ENCODE measurements around the gene DNM1L.
A peak's percentile ranks its signal among the peaks of the same experiment; 100 is the strongest.

Gene DNM1L

GRCh38 chr12:32679091-32679919, at the start of gene DNM1L:
Gene DNM1L, plus strand, starts transcription at chr12:32679301. Its CDS starts 63 bp downstream, at chr12:32679364.
- DNase-seq (ENCODE audit: low read depth): peak; percentile 86

- no peak for DNase-seq (ENCODE audit: low read depth)
Observed at GRCh38 chr12:32641287-32641901, 37.7 kb upstream of the DNM1L start.

DNA sequence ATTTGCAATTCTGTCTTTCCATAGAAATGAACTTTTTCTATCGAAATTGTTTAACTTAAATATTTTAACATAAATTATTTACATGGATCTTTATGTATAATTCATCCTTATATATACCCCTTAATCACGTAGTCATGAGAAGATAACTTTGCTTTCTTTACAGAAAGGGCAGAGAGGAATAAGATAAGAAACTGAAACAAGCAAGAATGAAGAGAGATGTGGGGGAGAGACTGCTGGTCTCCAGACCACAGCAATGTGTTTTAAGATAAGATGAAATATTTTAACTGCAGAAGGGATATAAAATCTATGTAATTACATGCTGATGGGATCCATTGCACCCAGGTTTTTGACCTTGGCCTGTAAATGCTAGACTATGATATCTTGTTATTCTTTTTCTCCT, 34.7 kb upstream of the DNM1L start:
- no peak for DNase-seq (ENCODE audit: low read depth)

- DNase-seq (ENCODE audit: low read depth): no peak
Observed at GRCh38 chr12:32647275-32647674, 31.8 kb upstream of the DNM1L start.

DNA sequence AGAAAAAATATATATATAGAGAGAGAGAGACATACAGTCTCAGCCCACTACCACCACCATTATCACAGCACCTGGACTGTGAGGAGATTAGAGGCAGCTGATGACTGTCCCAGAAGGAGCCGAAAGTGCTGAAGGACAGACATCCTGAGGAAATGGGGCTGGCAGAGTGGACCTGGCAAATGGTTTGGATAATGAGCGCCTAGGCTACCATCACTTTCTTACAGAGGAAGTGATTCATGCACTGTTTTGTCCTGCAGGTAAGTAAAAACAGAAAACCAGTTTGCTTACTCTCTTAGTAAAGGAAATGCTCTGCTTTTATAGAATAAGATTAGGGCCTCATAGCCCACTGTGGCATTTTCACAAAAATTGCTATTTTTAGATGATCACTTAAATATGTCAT, 28.6 kb upstream of the DNM1L start:
- no peak for DNase-seq (ENCODE audit: low read depth)

DNA sequence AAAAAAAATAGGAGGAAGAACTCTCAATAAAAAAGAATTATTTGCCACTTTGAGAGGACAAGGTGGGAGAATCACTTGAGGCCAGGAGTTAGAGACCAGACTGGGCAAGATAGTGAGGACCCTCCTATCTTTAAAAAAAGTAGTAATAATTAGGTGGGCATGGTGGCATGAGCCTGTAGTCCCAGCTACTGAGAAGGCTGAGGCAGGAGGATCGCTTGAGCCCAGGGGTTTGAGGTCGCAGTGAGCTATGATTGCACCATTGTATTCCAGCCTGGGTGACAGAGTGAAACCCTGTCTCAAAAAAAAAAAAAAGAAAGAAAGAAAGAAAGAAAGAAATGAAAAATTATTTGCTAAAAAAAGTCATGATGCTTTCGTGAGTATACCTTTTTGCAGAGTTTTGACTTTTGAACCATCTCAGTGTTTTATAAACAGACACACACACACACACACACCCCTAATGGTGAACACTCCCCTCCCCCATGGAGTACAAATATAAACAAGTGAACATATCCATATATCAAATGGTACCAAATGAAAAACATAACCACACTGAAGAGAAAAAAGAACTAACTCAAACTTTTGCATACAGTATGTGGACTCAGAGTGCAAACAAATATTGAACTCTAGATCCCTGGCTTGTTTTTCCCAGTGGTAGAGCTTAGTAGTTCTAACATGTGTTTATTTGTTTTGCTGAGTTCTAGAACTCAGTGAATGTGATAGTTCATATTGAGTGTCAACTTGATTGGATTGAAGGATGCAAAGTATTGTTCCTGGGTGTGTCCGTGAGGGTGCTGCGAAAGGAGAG, 27.7 kb upstream of the DNM1L start:
- no peak for DNase-seq (ENCODE audit: low read depth)

DNA sequence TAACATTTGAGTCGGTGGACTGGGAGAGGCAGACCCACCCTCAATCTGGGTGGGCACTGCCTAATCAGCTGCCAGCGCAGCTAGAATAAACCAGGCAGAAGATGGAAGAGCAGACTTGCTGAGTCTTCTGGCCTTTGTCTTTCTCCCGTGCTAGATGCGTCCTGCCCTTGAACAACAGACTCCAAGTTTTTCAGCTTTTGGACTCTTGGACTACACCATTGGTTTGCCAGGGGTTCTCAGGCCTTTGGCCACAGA, 27.2 kb upstream of the DNM1L start:
- no peak for DNase-seq (ENCODE audit: low read depth)

- DNase-seq (ENCODE audit: low read depth): no peak
Observed at GRCh38 chr12:32659908-32660440, 19.1 kb upstream of the DNM1L start.

- DNase-seq (ENCODE audit: low read depth): no peak
Observed at GRCh38 chr12:32661706-32662105, 17.4 kb upstream of the DNM1L start.

- DNase-seq (ENCODE audit: low read depth): no peak
Observed at GRCh38 chr12:32662665-32663064, 16.4 kb upstream of the DNM1L start.

DNA sequence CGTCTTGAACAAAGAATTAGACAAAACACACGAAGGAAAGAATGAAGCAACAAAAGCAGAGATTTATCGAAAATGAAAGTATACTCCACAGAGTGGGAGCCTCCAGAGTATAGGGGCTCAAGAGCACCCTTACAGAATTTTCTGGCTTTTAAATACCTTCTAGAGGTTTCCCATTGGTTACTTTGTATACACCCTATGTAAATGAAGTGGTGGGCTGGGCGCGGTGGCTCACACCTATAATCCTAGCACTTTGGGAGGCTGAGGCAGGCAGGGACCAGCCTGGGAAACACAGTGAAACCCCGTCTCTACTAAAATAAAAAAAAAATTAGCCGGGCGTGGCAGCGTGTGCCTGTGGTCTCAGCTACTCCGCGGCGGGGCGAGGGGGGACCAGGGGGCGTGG, 13.1 kb upstream of the DNM1L start:
- DNase-seq (ENCODE audit: low read depth): no peak

GRCh38 chr12:32669584-32669983, 9.5 kb upstream of the DNM1L start:
- no peak for DNase-seq (ENCODE audit: low read depth)

- no peak for DNase-seq (ENCODE audit: low read depth)
Observed at GRCh38 chr12:32671930-32672780, 6.9 kb upstream of the DNM1L start.

DNA sequence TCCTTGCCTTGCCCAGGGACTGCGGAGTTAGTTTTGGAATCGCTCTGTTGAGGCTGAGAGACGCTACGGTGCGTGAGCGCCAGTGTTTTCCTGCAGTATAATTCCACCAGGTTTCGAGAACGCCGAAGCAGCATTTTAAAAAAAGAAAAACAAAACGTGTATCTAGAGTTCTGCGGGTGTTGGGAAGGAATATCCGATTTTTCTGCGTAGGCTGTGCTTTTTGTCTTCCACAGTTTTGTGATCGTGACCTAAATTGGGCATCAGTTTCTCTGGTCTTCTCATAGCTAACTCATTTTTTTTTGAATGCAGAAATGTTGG, 778 bp downstream of the DNM1L start:
- no peak for DNase-seq (ENCODE audit: low read depth)

GRCh38 chr12:32680787-32681186, 1.7 kb downstream of the DNM1L start:
- no peak for DNase-seq (ENCODE audit: low read depth)

DNA sequence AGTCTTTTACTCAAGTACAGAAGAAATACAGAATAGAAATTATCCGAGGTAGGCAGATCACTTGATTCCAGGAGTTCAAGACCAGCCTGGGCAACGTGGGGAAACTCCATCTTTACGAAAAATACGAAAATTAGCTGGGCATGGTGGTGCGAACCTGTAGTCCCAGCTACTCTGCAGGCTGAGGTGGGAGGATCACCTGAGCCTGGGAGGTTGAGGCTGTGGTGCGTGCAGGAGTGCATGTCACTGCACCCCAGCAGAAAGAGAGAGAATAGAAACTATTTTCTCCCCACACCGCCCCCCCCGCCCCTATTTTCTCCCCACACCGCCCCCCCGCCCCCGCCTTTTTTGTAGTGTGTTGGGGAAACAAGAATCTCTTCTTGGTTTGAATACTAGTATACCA, 2.2 kb downstream of the DNM1L start:
- DNase-seq (ENCODE audit: low read depth): no peak

GRCh38 chr12:32686340-32686739, 7.2 kb downstream of the DNM1L start:
- DNase-seq (ENCODE audit: low read depth): no peak

- DNase-seq (ENCODE audit: low read depth): no peak
Observed at GRCh38 chr12:32688786-32689185, 9.7 kb downstream of the DNM1L start.

GRCh38 chr12:32690927-32691326, 11.8 kb downstream of the DNM1L start:
- DNase-seq (ENCODE audit: low read depth): no peak

DNA sequence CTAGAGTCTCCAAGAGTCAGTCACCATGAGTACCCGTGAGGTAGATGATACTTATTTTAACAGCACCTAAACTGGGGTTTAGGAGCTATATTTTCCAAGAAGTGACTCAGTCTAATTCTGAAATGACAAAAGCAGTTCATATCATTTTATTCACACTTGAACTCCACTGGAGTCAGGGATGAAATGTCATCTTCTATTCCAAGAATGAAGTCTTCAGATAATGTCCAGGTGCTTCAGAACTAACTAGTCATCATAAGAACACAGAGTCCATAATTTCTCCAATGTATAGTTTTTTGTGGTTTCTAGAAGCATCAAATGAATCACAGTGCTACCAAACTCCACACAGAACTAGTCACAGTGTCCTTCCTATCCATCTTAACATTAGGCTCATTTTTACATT, 13.3 kb downstream of the DNM1L start:
- DNase-seq (ENCODE audit: low read depth): no peak

GRCh38 chr12:32693036-32693435, 13.9 kb downstream of the DNM1L start:
- no peak for DNase-seq (ENCODE audit: low read depth)

DNA sequence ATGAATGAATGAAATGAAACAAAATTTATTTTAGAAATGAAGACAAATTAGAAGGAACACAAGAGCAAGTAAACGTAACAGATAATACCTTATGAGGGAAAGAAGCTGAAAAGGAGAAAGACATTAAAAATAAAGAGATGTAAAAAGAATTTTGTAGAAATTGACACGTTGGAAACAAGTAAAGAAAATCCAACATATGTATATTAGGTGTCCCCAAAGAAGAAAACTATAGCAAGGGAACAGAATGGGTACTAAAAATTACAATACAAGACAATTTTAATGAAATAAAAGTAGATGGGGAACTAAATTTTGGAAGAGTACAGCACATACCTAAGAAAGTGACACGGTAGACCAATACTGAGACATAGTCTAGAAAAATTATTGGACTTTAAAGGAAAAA, 16.7 kb downstream of the DNM1L start:
- DNase-seq (ENCODE audit: low read depth): no peak
